ENCODE results near the gene HBS1L. TPM values are rescaled to one million over a fixed set of nuclear protein-coding genes. Genes with fewer than 3 reads are reported as not detected.

HBS1L gene
- total RNA-seq, 1 experiment from 2014 or later: 95.4 TPM

DNA sequence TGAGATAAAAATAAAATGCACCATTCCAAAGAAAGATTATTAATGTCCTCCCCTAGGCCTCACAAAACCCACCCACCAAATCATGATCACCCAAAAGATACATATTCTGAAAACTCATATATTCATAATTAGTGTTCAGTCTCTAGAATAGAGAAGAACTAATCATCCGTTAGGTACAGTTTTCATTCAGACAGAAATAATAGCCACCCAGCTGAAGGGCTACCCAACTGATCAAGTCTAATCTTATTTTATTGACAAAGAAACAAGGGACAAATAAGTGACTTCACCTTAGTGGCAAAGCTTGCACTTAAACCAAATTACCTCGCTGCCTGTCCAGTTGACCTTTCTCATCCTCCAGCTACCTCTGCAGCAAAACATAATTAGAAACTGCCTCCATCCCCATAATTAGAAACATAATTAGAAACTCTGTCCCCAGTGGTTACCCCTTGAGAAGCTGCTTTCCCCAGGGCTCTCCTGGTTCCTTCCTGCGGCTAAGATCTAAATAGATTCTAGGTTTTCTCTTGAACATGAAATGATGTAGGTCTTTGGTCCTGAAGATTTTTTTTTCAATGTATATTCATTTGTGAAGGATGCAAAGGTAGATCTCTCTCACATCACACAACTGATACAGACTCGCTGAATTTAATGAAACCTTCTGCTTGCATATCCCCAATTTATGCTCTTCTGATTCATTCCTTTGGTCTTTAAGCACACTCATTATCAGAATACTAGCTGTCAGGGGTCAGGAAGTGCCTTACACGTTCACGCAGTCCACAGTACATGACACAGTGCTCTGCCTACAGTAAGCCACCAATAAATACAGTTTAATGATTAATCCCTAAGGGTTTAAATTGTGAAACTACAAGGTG lies 46.3 kb downstream of the HBS1L start (continued):
- TF ChIP-seq, protein P1, sequence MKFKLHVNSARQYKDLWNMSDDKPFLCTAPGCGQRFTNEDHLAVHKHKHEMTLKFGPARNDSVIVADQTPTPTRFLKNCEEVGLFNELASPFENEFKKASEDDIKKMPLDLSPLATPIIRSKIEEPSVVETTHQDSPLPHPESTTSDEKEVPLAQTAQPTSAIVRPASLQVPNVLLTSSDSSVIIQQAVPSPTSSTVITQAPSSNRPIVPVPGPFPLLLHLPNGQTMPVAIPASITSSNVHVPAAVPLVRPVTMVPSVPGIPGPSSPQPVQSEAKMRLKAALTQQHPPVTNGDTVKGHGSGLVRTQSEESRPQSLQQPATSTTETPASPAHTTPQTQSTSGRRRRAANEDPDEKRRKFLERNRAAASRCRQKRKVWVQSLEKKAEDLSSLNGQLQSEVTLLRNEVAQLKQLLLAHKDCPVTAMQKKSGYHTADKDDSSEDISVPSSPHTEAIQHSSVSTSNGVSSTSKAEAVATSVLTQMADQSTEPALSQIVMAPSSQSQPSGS (CRISPR knock-in tag; IDR thresholded peaks at IDR 0.05; ENCODE audit: borderline replicate concordance, low read depth): no peak
- no peak for TF ChIP-seq NFE2L1 (CRISPR knock-in tag; IDR thresholded peaks at IDR 0.05)
- TF ChIP-seq FOXK1 (CRISPR knock-in tag; IDR thresholded peaks at IDR 0.05): no peak

DNA sequence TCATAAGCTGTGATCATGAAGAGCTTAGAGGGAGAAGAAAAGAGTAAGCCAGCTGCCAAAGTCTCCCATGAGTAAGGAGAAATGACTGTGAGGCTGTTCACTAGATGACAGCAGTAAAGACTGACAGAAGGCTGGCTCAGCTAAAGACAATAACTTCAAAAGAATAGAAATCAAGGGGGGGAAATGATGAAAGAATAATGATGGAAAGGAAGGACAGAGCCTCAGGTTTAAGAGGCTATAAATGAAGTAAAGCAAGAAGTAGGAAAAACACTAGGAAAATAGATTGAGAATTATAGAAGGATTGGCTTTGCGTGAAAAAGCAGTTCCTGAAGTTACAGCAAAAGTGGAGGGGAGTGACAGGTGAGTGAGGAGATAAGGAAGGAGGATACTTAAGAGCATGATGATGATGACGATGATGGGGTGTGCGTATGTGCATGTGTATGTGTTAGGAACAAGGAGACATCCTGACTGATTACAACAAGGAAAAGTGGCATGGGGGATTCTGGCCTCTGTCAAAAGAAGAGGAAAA lies 48.2 kb downstream of the HBS1L start:
- POLR2A ChIA-PET: interaction anchor here (0.5 kb wide), 1 partner anchor 56 kb away, joined by 3 read pairs; no protein-coding TSS in a partner anchor

More for the DNA sequence above, 48.2 kb downstream of the HBS1L start:
- TF ChIP-seq, protein P2, sequence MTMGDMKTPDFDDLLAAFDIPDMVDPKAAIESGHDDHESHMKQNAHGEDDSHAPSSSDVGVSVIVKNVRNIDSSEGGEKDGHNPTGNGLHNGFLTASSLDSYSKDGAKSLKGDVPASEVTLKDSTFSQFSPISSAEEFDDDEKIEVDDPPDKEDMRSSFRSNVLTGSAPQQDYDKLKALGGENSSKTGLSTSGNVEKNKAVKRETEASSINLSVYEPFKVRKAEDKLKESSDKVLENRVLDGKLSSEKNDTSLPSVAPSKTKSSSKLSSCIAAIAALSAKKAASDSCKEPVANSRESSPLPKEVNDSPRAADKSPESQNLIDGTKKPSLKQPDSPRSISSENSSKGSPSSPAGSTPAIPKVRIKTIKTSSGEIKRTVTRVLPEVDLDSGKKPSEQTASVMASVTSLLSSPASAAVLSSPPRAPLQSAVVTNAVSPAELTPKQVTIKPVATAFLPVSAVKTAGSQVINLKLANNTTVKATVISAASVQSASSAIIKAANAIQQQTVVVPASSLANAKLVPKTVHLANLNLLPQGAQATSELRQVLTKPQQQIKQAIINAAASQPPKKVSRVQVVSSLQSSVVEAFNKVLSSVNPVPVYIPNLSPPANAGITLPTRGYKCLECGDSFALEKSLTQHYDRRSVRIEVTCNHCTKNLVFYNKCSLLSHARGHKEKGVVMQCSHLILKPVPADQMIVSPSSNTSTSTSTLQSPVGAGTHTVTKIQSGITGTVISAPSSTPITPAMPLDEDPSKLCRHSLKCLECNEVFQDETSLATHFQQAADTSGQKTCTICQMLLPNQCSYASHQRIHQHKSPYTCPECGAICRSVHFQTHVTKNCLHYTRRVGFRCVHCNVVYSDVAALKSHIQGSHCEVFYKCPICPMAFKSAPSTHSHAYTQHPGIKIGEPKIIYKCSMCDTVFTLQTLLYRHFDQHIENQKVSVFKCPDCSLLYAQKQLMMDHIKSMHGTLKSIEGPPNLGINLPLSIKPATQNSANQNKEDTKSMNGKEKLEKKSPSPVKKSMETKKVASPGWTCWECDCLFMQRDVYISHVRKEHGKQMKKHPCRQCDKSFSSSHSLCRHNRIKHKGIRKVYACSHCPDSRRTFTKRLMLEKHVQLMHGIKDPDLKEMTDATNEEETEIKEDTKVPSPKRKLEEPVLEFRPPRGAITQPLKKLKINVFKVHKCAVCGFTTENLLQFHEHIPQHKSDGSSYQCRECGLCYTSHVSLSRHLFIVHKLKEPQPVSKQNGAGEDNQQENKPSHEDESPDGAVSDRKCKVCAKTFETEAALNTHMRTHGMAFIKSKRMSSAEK (CRISPR knock-in tag; IDR thresholded peaks at IDR 0.05; ENCODE audit: borderline replicate concordance): no peak
- TF ChIP-seq E2F1 (CRISPR knock-in tag; IDR thresholded peaks at IDR 0.05) (no peak), AR (CRISPR knock-in tag; IDR thresholded peaks at IDR 0.05) (no peak), GRHL2 (CRISPR knock-in tag; IDR thresholded peaks at IDR 0.05; ENCODE audit: insufficient replicate concordance, severe bottlenecking) (no peak)
- H3K27ac Mint-ChIP-seq: no peak overlapping the region
- H3K27me3 Mint-ChIP-seq (ENCODE audit: low read depth): no peaks in the 10 kb centered on the region
- CTCF ChIA-PET: no interaction called here
- 0 out of 2 replicates have a peak, but pooled peaks cover under 1% of the 10 kb centered on the region for H3K36me3 Mint-ChIP-seq
- H3K4me3 Mint-ChIP-seq: no peak overlapping the region
- H3K4me1 Mint-ChIP-seq: no peaks in the 10 kb centered on the region
- DNase-seq (ENCODE audit: low spot score) (no peak), ATAC-seq (no peak)
- no peaks in the 10 kb centered on the region for H3K9me3 Mint-ChIP-seq

Measured in WTC11 (cell line).